Testis (tissue), 3 donors: ENCODE results near the gene MAPK11. TPM values are rescaled to one million over a fixed set of nuclear protein-coding genes. Genes with fewer than 3 reads are reported as not detected.
"Not testable (repeated sequence)": the region's sequence is repeated elsewhere in the genome, so short reads cannot be mapped to it uniquely, and the experiment has no call there.

Experiments used
- DNase-seq: peaks from one replicate; pipeline ENCODE4 v3.0.0-alpha.2; 2019
- H3K27ac ChIP-seq, 2 donors: fragments of 200-600 bp; sonication (generic); one replicate each; pipeline ENCODE4 v1.5.1; 2019
- H3K27me3 ChIP-seq: fragments of 200-600 bp; sonication (generic); one replicate; pipeline ENCODE4 v1.5.1; 2019
- H3K36me3 ChIP-seq: fragments of 200-600 bp; sonication (generic); one replicate; pipeline ENCODE4 v1.5.1; 2017; ENCODE audit warnings: low read depth; ENCODE audit errors: missing control alignments
- H3K4me1 ChIP-seq: fragments of 200-600 bp; sonication (generic); one replicate; pipeline ENCODE4 v1.5.1; 2019
- H3K4me3 ChIP-seq, 2 donors: fragments of 200-600 bp; sonication (generic); one replicate each; pipeline ENCODE4 v1.5.1; 2017 to 2019
- H3K9me3 ChIP-seq: fragments of 200-600 bp; sonication (generic); one replicate; pipeline ENCODE4 v1.5.1; 2017
- POLR2A ChIP-seq: fragments of 450-650 bp; IDR thresholded peaks from one replicate; pipeline ENCODE4 v1.6.1; 2017; ENCODE audit warnings: antibody characterized with exemption, mild to moderate bottlenecking, moderate library complexity
- WGBS, 2 donors: methylation state at CpG; one replicate each; pipeline ENCODE4 v1.1.5; 2018; 5-methylcytosine and 5-hydroxymethylcytosine counted together
- intact Hi-C: fragments of 100-400 bp; cut with DNase I; formaldehyde crosslinking; loops from one replicate; pipeline ENCODE4 v1.15.1; 2023; ENCODE audit warnings: low total_unique reads
- polyA plus RNA-seq: library from polyadenylated mRNA; stranded (reverse); fragments of 350-450 nt; fragmentation: Illumina TruSeq; extraction: RNeasy Lipid Tissue Mini Kit (QIAGEN cat#74804); gene quantifications from one replicate; pipeline ENCODE4 v1.2.3, GENCODE V29; 2014; ENCODE audit warnings: low read depth, low replicate concordance; ENCODE audit not compliant: insufficient read depth
- total RNA-seq, 2 donors: library from RNA; depleted of rRNA; stranded (reverse); fragments of >200 nt; gene quantifications; one replicate each; pipeline ENCODE4 v1.2.3, GENCODE V29; 2016
- TF ChIP-seq, protein P1 (sequence below), 3 experiments: fragments of 450-650 bp in 2 of 3; fragments of 200-600 bp in 1 of 3; sonication (generic) in 1 of 3; IDR thresholded peaks; one replicate each; pipeline ENCODE4 v1.5.1; 2016 to 2019; ENCODE audit warnings: antibody characterized with exemption in 3 of 3, mild to moderate bottlenecking in 2 of 3, moderate library complexity in 1 of 3

The MAPK11 gene
- total and polyA plus RNA-seq, 3 donors from 2014 or later, result 6.4 to 10.7 (median 8.3) TPM

DNA sequence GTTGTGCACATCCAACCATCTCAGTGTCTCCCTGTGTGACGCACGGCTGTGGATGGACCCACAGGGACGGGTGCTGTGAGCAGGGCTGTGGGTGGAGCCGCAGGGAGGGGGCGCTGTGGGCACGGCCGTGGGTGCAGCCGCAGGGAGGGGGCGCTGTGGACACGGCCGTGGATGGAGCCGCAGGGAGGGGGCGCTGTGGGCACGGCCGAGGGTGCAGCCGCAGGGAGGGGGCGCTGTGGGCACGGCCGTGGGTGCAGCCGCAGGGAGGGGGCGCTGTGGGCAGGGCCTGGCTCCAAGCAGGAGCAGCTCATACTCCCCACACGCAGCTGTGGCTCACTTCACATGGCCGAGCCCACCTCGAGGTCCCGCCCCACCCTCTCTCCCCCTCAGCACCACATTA is 6.0 kb upstream of the MAPK11 start:
- Histone ChIP-seq H3K27ac (no peak overlapping the region), H3K9me3 (no peaks in the 10 kb centered on the region), H3K4me3 (no peak overlapping the region), H3K4me1 (peaks cover 10% of the 10 kb centered on the region), H3K27me3 (no peaks in the 10 kb centered on the region), H3K36me3 (no peaks in the 10 kb centered on the region)
- intact Hi-C loops, result no loop called here
- 71 to 72% methylated on average over 20 to 25 of the region's 25 CpGs for WGBS, 2 donors
- no peak for TF ChIP-seq POLR2A
- TF ChIP-seq, protein P1, sequence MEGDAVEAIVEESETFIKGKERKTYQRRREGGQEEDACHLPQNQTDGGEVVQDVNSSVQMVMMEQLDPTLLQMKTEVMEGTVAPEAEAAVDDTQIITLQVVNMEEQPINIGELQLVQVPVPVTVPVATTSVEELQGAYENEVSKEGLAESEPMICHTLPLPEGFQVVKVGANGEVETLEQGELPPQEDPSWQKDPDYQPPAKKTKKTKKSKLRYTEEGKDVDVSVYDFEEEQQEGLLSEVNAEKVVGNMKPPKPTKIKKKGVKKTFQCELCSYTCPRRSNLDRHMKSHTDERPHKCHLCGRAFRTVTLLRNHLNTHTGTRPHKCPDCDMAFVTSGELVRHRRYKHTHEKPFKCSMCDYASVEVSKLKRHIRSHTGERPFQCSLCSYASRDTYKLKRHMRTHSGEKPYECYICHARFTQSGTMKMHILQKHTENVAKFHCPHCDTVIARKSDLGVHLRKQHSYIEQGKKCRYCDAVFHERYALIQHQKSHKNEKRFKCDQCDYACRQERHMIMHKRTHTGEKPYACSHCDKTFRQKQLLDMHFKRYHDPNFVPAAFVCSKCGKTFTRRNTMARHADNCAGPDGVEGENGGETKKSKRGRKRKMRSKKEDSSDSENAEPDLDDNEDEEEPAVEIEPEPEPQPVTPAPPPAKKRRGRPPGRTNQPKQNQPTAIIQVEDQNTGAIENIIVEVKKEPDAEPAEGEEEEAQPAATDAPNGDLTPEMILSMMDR (IDR thresholded peaks at IDR 0.05), result peak in 1 of 3 experiments; percentile 40
- DNase-seq, result no peak

DNA sequence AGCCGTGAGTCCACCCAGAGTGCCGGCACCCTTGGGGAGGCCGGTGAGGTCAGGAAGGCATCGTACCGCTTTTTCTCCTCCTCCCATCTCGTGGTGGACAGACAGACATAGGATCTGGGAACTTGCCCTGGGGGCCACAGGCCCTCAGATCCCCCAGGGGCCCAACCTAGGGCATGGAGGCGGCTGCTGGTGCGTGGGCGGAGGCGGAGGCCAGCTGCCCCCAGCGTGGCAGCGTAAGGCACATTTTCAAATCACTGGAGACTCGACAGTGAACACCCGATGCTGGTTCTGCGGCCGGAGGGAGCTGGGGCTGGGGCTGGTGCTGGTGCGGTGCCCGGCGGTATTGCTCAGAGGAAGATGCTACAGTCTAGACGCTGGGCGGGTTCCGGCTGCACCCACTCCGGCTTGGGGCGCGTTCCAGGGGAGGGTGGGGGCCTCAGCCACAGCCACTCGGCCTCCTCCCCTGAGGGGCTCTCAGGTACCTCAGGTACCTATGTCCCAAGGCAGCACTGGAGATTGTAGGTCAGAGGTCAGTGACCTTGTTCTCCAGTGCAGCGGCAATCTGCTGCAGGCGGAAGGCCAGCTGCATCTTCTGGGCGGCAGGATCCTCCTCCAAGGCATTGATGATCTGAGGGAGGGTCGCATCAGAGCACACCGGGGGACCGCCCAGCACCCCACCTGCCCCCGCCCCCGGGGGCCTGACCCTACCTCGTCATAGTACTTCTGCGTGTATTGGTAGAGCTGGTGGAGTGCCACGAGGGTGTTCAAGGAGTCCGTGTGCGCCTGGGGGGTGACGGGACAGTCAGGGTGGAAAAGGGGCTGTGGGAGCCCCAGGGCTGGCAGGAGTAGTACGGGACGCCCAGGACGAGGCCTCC is 5.2 kb upstream of the MAPK11 start:
- peaks cover 17% of the 10 kb centered on the region for H3K4me1 ChIP-seq
- H3K4me3 ChIP-seq, result no peak overlapping the region
- 84 to 86% methylated on average over 27 to 43 of the region's 43 CpGs for WGBS, 2 donors
- intact Hi-C loops, result no loop called here
- no peaks in the 10 kb centered on the region for H3K9me3 ChIP-seq
- no peak overlapping the region for H3K27ac ChIP-seq
- no peak for TF ChIP-seq POLR2A
- TF ChIP-seq, protein P1 (IDR thresholded peaks at IDR 0.05), result no peak
- no peaks in the 10 kb centered on the region for H3K36me3 ChIP-seq
- no peak for DNase-seq
- no peaks in the 10 kb centered on the region for H3K27me3 ChIP-seq

DNA sequence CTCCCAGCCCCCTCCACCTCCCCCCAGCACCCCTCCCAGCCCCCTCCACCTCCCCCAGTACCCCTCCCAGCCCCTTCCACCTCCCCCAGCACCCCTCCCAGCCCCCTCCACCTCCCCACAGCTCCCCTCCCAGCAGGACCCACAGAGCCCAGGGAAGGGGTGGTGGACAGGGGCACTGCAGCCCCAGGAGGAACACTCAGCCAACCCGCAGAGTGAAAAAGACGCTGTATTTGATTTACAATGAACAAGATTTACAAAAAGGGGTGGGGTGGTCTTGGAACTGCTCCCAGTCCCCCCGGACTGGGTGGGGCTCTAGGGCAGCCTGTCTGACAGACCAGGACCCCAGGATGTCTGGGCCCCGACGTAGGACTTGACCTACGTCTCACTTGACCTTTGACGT is 4.6 kb upstream of the MAPK11 start:
- WGBS, 2 donors, result 70 to 76% methylated on average over 7 of the region's 7 CpGs
- Histone ChIP-seq H3K9me3 (no peaks in the 10 kb centered on the region), H3K36me3 (no peaks in the 10 kb centered on the region), H3K27ac (no peak overlapping the region), H3K4me3 (no peak overlapping the region), H3K27me3 (no peaks in the 10 kb centered on the region), H3K4me1 (peaks cover 20% of the 10 kb centered on the region)
- intact Hi-C loops, result no loop called here
- no peak for DNase-seq
- TF ChIP-seq POLR2A, result no peak
- TF ChIP-seq, protein P1 (IDR thresholded peaks at IDR 0.05), result no peak

DNA sequence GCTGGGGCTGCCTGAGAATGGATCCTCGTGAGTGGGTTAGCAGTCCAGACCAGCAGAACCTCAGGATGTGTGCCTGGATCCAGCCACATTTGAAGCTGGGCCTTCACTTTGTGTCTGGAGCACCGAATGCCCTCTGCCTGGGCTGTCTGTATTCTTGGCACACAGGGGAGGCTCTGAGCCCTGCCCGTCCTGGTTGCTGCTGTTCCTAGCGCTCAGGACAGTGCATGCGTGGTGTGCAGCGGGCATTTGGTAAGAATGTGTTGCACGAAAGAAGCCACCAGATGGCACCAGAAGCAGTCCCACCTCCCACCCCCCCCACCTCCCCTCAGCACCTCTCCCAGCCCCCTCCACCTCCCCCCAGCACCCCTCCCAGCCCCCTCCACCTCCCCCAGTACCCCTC is 4.1 kb upstream of the MAPK11 start:
- H3K4me3 ChIP-seq, result no peak overlapping the region
- no peaks in the 10 kb centered on the region for H3K27me3 ChIP-seq
- WGBS, 2 donors, result 40 to 52% methylated on average over 6 to 7 of the region's 7 CpGs
- peak; percentile 78 for DNase-seq
- H3K9me3 ChIP-seq, result no peaks in the 10 kb centered on the region
- H3K27ac ChIP-seq, result no peak overlapping the region
- H3K36me3 ChIP-seq, result no peaks in the 10 kb centered on the region
- intact Hi-C loops, result no loop called here
- TF ChIP-seq, protein P1 (IDR thresholded peaks at IDR 0.05), result peak in 1 of 3 experiments; percentile 31
- TF ChIP-seq POLR2A, result no peak
- peaks cover 25% of the 10 kb centered on the region for H3K4me1 ChIP-seq

DNA sequence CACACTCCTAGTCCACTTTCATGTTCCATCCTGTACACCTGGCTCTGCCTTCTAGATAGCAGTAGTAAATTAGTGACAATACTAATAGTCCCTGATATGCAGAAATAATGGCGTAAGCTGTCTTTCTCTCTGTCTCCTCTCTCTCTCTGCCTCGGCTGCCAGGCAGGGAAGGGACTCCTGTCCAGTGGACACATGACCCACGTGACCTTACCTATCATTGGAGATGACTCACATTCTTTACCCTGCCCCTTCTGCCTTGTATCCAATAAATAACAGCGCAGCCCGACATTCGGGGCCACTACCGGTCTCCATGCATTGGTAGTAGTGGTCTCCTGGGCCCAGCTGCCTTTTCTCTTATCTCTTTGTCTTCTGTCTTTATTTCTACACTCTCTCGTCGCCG is 3.6 kb upstream of the MAPK11 start:
- H3K9me3 ChIP-seq, DNase-seq, H3K27me3 ChIP-seq, H3K36me3 ChIP-seq, intact Hi-C loops, H3K4me3 ChIP-seq, H3K27ac ChIP-seq: not testable (repeated sequence)
- peaks cover 30% of the 10 kb centered on the region for H3K4me1 ChIP-seq
- 70 to 86% methylated on average over 10 of the region's 10 CpGs for WGBS, 2 donors

DNA sequence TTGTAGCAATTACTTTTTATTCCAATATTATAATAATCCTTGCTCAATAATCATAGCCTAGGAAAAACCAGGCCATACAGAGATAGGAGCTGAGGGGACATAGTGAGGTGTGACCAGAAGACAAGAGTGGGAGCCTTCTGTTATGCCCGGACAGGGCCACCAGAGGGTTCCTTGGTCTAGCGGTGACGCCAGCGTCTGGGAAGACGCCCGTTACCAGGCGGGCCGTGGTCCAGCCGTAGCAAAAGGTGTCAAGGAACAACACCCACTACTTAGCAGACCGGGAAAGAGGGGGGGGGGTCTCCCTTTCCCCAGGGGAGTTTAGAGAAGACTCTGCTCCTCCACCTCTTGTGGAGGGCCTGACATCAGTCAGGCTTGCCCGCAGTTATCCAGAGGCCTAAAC is 3.2 kb upstream of the MAPK11 start:
- H3K27me3 ChIP-seq, H3K4me3 ChIP-seq, H3K27ac ChIP-seq, intact Hi-C loops, H3K9me3 ChIP-seq, H3K36me3 ChIP-seq, DNase-seq: not testable (repeated sequence)
- 77% methylated on average over 10 of the region's 11 CpGs; no CpG with 5 or more reads in 1 of the 2 donors for WGBS, 2 donors
- H3K4me1 ChIP-seq, result peaks cover 34% of the 10 kb centered on the region
